Liver (tissue), 3 donors: ENCODE measurements around the gene GPR25.

Experiments
- CTCF ChIP-seq: fragments of 150-350 bp; IDR thresholded peaks from 2 replicates; pipeline ENCODE4 v1.5.1; 2017; ENCODE audit warnings: improper control_type of control experiment, low read depth, low read length; ENCODE audit not compliant: missing input control
- EGR1 ChIP-seq, 2 donors: IDR thresholded peaks; 2 replicates each; pipeline ENCODE4 v1.6.1; 2016 to 2018; ENCODE audit warnings: antibody characterized with exemption in 2 of 2, low read depth in 2 of 2
- FOXA1 ChIP-seq: IDR thresholded peaks from 2 replicates; pipeline ENCODE4 v1.6.1; 2016; ENCODE audit warnings: antibody characterized with exemption
- FOXA2 ChIP-seq: IDR thresholded peaks from 2 replicates; pipeline ENCODE4 v1.6.1; 2016; ENCODE audit warnings: antibody characterized with exemption
- HNF4G ChIP-seq: IDR thresholded peaks from 2 replicates; pipeline ENCODE4 v1.6.1; 2016; ENCODE audit warnings: antibody characterized with exemption
- MAX ChIP-seq: IDR thresholded peaks from 2 replicates; pipeline ENCODE4 v1.6.1; 2016; ENCODE audit warnings: antibody characterized with exemption
- NR2F2 ChIP-seq: IDR thresholded peaks from 2 replicates; pipeline ENCODE4 v1.6.1; 2016; ENCODE audit warnings: antibody characterized with exemption
- RAD21 ChIP-seq, 2 donors: IDR thresholded peaks; 2 replicates each; pipeline ENCODE4 v1.6.1; 2016; ENCODE audit warnings: antibody characterized with exemption in 2 of 2, mild to moderate bottlenecking in 2 of 2
- RXRA ChIP-seq, 2 donors: IDR thresholded peaks; 2 replicates each; pipeline ENCODE4 v1.6.1; 2017 to 2018; ENCODE audit warnings: antibody characterized with exemption in 2 of 2, mild to moderate bottlenecking in 1 of 2
- SP1 ChIP-seq: IDR thresholded peaks from 2 replicates; pipeline ENCODE4 v1.6.1; 2018; ENCODE audit warnings: antibody characterized with exemption, mild to moderate bottlenecking
- TAF1 ChIP-seq: conservative IDR thresholded peaks from 2 replicates; pipeline ENCODE4 v1.6.1; 2016; ENCODE audit warnings: antibody characterized with exemption, mild to moderate bottlenecking
- YY1 ChIP-seq: IDR thresholded peaks from 2 replicates; pipeline ENCODE4 v1.6.1; 2016; ENCODE audit warnings: antibody characterized with exemption, mild to moderate bottlenecking
- ZBTB33 ChIP-seq: IDR thresholded peaks from 2 replicates; pipeline ENCODE4 v1.6.1; 2016; ENCODE audit warnings: antibody characterized with exemption
- donor health status: healthy.
- donor health status: healthy.

DNA sequence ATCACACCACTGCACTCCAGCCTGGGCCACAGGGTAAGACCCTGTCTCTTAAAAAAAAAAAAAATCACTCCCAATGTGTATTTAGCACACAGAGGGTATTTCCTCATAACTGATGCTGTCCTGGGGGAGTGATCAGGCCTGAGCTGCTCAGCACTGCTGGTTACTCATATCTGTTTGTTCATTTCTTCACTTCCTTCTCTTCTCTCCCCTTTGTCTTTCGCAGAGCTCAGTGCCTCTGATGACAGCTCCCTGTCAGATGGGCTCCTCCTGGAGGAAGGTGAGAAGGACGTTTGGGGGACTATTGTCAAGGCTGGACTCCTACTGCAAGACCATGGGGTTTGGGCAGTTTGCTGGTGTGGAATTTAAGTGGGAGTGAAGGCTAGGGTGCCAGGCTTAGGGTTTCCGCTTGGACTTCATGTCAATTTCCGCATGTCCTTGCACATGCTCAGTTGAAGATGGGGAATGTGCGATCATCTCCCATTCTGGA is 34.9 kb downstream of the GPR25 start:
- TF ChIP-seq CTCF (no peak), HNF4G (no peak), SP1 (no peak), NR2F2 (no peak), YY1 (no peak), FOXA1 (no peak), TAF1 (no peak), RAD21 (IDR thresholded peaks at IDR 0.05) (no peak), ZBTB33 (no peak), EGR1 (IDR thresholded peaks at IDR 0.05; ENCODE audit: low read depth in 2 of 2) (no peak), FOXA2 (no peak), MAX (no peak), RXRA (IDR thresholded peaks at IDR 0.05) (no peak)
